GM11168 (cell line): ENCODE data around the gene DMPK.

Experiments used
- in situ Hi-C: fragments of 300-500 bp; cut with MboI; formaldehyde crosslinking; loops from one replicate; pipeline ENCODE4 v1.12.0; 2022; ENCODE audit warnings: low sequenced_read_pairs; ENCODE audit not compliant: unreplicated experiment

The DMPK gene

GRCh38 chr19:45782162-45782691, at the start of gene DMPK:
Gene DMPK (minus strand): TSS chr19:45782490. CDS start chr19:45782352, 138 bp downstream.
- in situ Hi-C loops = no loop called here

- in situ Hi-C loops = no loop called here
Measured at GRCh38 chr19:45828945-45829344, 46.7 kb upstream of the DMPK start.

- in situ Hi-C loops = no loop called here
Measured at GRCh38 chr19:45828523-45828922, 46.2 kb upstream of the DMPK start.

- in situ Hi-C loops = no loop called here
Measured at GRCh38 chr19:45827459-45828093, 45.3 kb upstream of the DMPK start.

- in situ Hi-C loops = no loop called here
Measured at GRCh38 chr19:45826934-45827333, 44.6 kb upstream of the DMPK start.

GRCh38 chr19:45825917-45826893, 43.9 kb upstream of the DMPK start:
- in situ Hi-C loops = no loop called here

GRCh38 chr19:45825263-45825605, 42.9 kb upstream of the DMPK start:
- in situ Hi-C loops = no loop called here

GRCh38 chr19:45824531-45825262, 42.4 kb upstream of the DMPK start:
- in situ Hi-C loops = no loop called here

- in situ Hi-C loops = no loop called here
Measured at GRCh38 chr19:45824041-45824471, 41.8 kb upstream of the DMPK start.

GRCh38 chr19:45823182-45823581, 40.9 kb upstream of the DMPK start:
- in situ Hi-C loops = no loop called here

GRCh38 chr19:45822716-45823115, 40.4 kb upstream of the DMPK start:
- in situ Hi-C loops = no loop called here

GRCh38 chr19:45821570-45821969, 39.3 kb upstream of the DMPK start:
- in situ Hi-C loops = no loop called here

- in situ Hi-C loops = no loop called here
Measured at GRCh38 chr19:45821103-45821521, 38.8 kb upstream of the DMPK start.

GRCh38 chr19:45820413-45821102, 38.3 kb upstream of the DMPK start:
- in situ Hi-C loops = no loop called here

GRCh38 chr19:45819769-45820168, 37.5 kb upstream of the DMPK start:
- in situ Hi-C loops = no loop called here

- in situ Hi-C loops = no loop called here
Measured at GRCh38 chr19:45817725-45818301, 35.5 kb upstream of the DMPK start.

- in situ Hi-C loops = no loop called here
Measured at GRCh38 chr19:45817010-45817724, 34.9 kb upstream of the DMPK start.

GRCh38 chr19:45816236-45817009, 34.1 kb upstream of the DMPK start:
- in situ Hi-C loops = no loop called here
